H9 (cell line): Measurements from ENCODE around the gene IL3. TPM values are rescaled to one million over a fixed set of nuclear protein-coding genes. Genes with fewer than 3 reads are reported as not detected.

ENCODE experiments used
- DNase-seq: peaks from one replicate; pipeline ENCODE4 v3.0.0-alpha.2; 2017
- H2AFZ ChIP-seq: one replicate; pipeline ENCODE4 v1.6.1; 2013; ENCODE audit warnings: mild to moderate bottlenecking, low read length, control low read depth, moderate library complexity
- H2AK5ac ChIP-seq: 2 replicates; pipeline ENCODE4 v1.6.1; 2013; ENCODE audit warnings: low read length, control low read depth, mixed read lengths; ENCODE audit not compliant: insufficient read length
- H2BK120ac ChIP-seq: one replicate; pipeline ENCODE4 v1.6.1; 2013; ENCODE audit warnings: low read depth, mild to moderate bottlenecking, low read length, control low read depth, inconsistent platforms; ENCODE audit not compliant: poor library complexity, severe bottlenecking
- H2BK12ac ChIP-seq: 2 replicates; pipeline ENCODE4 v1.6.1; 2013; ENCODE audit warnings: low read length, control low read depth, mixed read lengths, low read depth; ENCODE audit not compliant: insufficient read length
- H2BK15ac ChIP-seq: 2 replicates; pipeline ENCODE4 v1.6.1; 2013; ENCODE audit warnings: low read depth, low read length, control low read depth
- H2BK20ac ChIP-seq: one replicate; pipeline ENCODE4 v1.6.1; 2013; ENCODE audit warnings: low read depth, mild to moderate bottlenecking, low read length, control low read depth, inconsistent platforms; ENCODE audit not compliant: poor library complexity, severe bottlenecking
- H2BK5ac ChIP-seq: 2 replicates; pipeline ENCODE4 v1.6.1; 2013; ENCODE audit warnings: low read length, control low read depth, mixed read lengths; ENCODE audit not compliant: insufficient read length
- H3K14ac ChIP-seq: 2 replicates; pipeline ENCODE4 v1.6.1; 2013; ENCODE audit warnings: low read length, control low read depth; ENCODE audit not compliant: insufficient read depth
- H3K18ac ChIP-seq: 2 replicates; pipeline ENCODE4 v1.6.1; 2013; ENCODE audit warnings: low read depth, mild to moderate bottlenecking, mixed read lengths, low read length, control low read depth; ENCODE audit not compliant: insufficient read length
- H3K23ac ChIP-seq: 2 replicates; pipeline ENCODE4 v1.6.1; 2013; ENCODE audit warnings: low read length, control low read depth, mixed read lengths, low read depth; ENCODE audit not compliant: insufficient read length
- H3K23me2 ChIP-seq: 2 replicates; pipeline ENCODE4 v1.6.1; 2013; ENCODE audit warnings: low read depth, mild to moderate bottlenecking, mixed read lengths, low read length, control low read depth; ENCODE audit not compliant: insufficient read length, poor library complexity, severe bottlenecking
- H3K27ac ChIP-seq: 2 replicates; pipeline ENCODE4 v1.5.1; 2013; ENCODE audit warnings: low read length, control low read depth, mixed read lengths, low read depth; ENCODE audit not compliant: insufficient read length
- H3K27me3 ChIP-seq: 2 replicates; pipeline ENCODE4 v1.6.1; 2013; ENCODE audit warnings: low read length, control low read depth, inconsistent platforms; ENCODE audit not compliant: insufficient read depth
- H3K4ac ChIP-seq: 2 replicates; pipeline ENCODE4 v1.6.1; 2013; ENCODE audit warnings: low read depth, mild to moderate bottlenecking, control low read depth, inconsistent platforms, low read length, moderate library complexity
- H3K4me1 ChIP-seq: 2 replicates; pipeline ENCODE4 v1.6.1; 2013; ENCODE audit warnings: low read length, control low read depth, inconsistent platforms; ENCODE audit not compliant: insufficient read depth
- H3K4me2 ChIP-seq: 2 replicates; pipeline ENCODE4 v1.6.1; 2013; ENCODE audit warnings: low read length, control low read depth, mixed read lengths; ENCODE audit not compliant: insufficient read length, insufficient read depth
- H3K56ac ChIP-seq: 2 replicates; pipeline ENCODE4 v1.6.1; 2013; ENCODE audit warnings: low read depth, mild to moderate bottlenecking, mixed read lengths, low read length, control low read depth; ENCODE audit not compliant: insufficient read length
- H3K79me1 ChIP-seq: 2 replicates; pipeline ENCODE4 v1.6.1; 2013; ENCODE audit warnings: low read depth, mild to moderate bottlenecking, moderate library complexity, low read length, control low read depth, inconsistent platforms; ENCODE audit not compliant: insufficient read depth, poor library complexity, severe bottlenecking
- H3K79me2 ChIP-seq: 2 replicates; pipeline ENCODE4 v1.6.1; 2013; ENCODE audit warnings: low read length, control low read depth, inconsistent platforms; ENCODE audit not compliant: insufficient read depth
- H3K9ac ChIP-seq: 2 replicates; pipeline ENCODE4 v1.6.1; 2013; ENCODE audit warnings: low read length, control low read depth, mixed read lengths; ENCODE audit not compliant: insufficient read length; ENCODE audit errors: extremely low read depth
- H3K9me3 ChIP-seq: one replicate; pipeline ENCODE4 v1.6.1; 2013; ENCODE audit warnings: low read depth, low read length, inconsistent platforms; ENCODE audit not compliant: control insufficient read depth
- H3T11ph ChIP-seq: one replicate; pipeline ENCODE4 v1.6.1; 2013; ENCODE audit warnings: mild to moderate bottlenecking, low read length, control low read depth, inconsistent platforms
- H4K20me1 ChIP-seq: one replicate; pipeline ENCODE4 v1.6.1; 2013; ENCODE audit not compliant: control insufficient read depth, insufficient read length, insufficient read depth
- H4K5ac ChIP-seq: 2 replicates; pipeline ENCODE4 v1.6.1; 2013; ENCODE audit warnings: low read depth, mild to moderate bottlenecking, mixed read lengths, low read length, control low read depth; ENCODE audit not compliant: insufficient read length
- H4K8ac ChIP-seq: replicated peaks from 2 replicates; pipeline ENCODE4 v1.6.1; 2013; ENCODE audit warnings: low read length, control low read depth, mixed read lengths, low read depth; ENCODE audit not compliant: insufficient read length
- H4K91ac ChIP-seq: 2 replicates; pipeline ENCODE4 v1.6.1; 2013; ENCODE audit warnings: low read depth, mild to moderate bottlenecking, moderate library complexity, mixed read lengths, low read length, control low read depth; ENCODE audit not compliant: insufficient read length
- H3K27ac Mint-ChIP-seq, 3 experiments: 2 replicates in 2 of 3; 3 replicates in 1 of 3; pipeline ENCODE4 v1.8.0; 2020 to 2021; ENCODE audit warnings: mixed read lengths in 3 of 3, mild to moderate bottlenecking in 1 of 3, moderate library complexity in 1 of 3
- H3K27me3 Mint-ChIP-seq: 2 replicates; pipeline ENCODE4 v1.8.0; 2021; ENCODE audit warnings: low read depth, mild to moderate bottlenecking, moderate library complexity, mixed read lengths
- H3K36me3 Mint-ChIP-seq, 3 experiments: 2 replicates in 2 of 3; 3 replicates in 1 of 3; pipeline ENCODE4 v1.8.0; 2020 to 2021; ENCODE audit warnings: low read depth in 3 of 3, mixed read lengths in 3 of 3; ENCODE audit not compliant: insufficient read depth in 1 of 3
- H3K4me1 Mint-ChIP-seq, 2 experiments: 2 replicates each; pipeline ENCODE4 v1.8.0; 2020; ENCODE audit warnings: mixed read lengths in 2 of 2
- H3K4me3 Mint-ChIP-seq, 2 experiments: 2 replicates in 1 of 2; 3 replicates in 1 of 2; pipeline ENCODE4 v1.8.0; 2020 to 2021; ENCODE audit warnings: mild to moderate bottlenecking in 2 of 2, mixed read lengths in 2 of 2, moderate library complexity in 1 of 2
- H3K9me3 Mint-ChIP-seq, 2 experiments: 2 replicates in 1 of 2; 3 replicates in 1 of 2; pipeline ENCODE4 v1.8.0; 2020; ENCODE audit warnings: mild to moderate bottlenecking in 2 of 2, mixed read lengths in 2 of 2, moderate library complexity in 1 of 2
- WGBS: extraction: QIAGEN DNeasy Blood & Tissue Kit; methylation state at CpG from one replicate; pipeline ENCODE4 v1.1.7; 2013; ENCODE audit warnings: missing lambda C conversion rate, low lambda C conversion rate, mixed read lengths; ENCODE audit not compliant: insufficient read length; ENCODE audit errors: extremely low coverage; 5-methylcytosine and 5-hydroxymethylcytosine counted together
- total RNA-seq: library from RNA; stranded (reverse); gene quantifications from 2 replicates; pipeline ENCODE4 v1.2.1, GENCODE V29; 2021
- TF ChIP-seq, protein P1 (sequence below): fragments of 200-600 bp; sonication (generic); conservative IDR thresholded peaks from 3 replicates; pipeline ENCODE4 v1.8.0; 2021; ENCODE audit warnings: antibody characterized with exemption, mild to moderate bottlenecking

The IL3 gene
- total RNA-seq, 1 experiment from 2014 or later: not detected

DNA sequence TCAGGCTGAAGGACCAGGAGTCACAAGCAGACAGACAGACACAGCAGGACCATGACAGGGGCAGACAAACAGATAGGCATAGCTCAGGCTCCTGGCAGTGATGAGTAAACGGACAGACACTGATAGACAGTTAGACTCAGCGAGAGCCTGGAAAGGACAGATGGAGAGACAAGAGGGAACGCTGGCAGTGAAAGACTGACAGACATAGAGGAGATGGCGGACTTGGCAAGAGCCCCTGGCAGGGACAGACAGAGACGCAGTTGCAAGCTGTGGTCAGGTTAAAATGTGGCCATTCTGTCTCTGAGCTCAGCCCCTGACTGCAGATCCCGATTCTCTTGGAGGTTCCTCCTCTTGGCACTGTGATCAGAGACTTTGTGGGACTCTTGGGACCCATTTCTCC lies 26.7 kb downstream of the IL3 start:
- H2BK15ac ChIP-seq: no peak overlapping the region
- H2BK20ac ChIP-seq: no peak overlapping the region
- H4K8ac ChIP-seq: no peak overlapping the region
- H3K14ac ChIP-seq: no peak overlapping the region
- H4K91ac ChIP-seq: no peak overlapping the region
- TF ChIP-seq, protein P1, sequence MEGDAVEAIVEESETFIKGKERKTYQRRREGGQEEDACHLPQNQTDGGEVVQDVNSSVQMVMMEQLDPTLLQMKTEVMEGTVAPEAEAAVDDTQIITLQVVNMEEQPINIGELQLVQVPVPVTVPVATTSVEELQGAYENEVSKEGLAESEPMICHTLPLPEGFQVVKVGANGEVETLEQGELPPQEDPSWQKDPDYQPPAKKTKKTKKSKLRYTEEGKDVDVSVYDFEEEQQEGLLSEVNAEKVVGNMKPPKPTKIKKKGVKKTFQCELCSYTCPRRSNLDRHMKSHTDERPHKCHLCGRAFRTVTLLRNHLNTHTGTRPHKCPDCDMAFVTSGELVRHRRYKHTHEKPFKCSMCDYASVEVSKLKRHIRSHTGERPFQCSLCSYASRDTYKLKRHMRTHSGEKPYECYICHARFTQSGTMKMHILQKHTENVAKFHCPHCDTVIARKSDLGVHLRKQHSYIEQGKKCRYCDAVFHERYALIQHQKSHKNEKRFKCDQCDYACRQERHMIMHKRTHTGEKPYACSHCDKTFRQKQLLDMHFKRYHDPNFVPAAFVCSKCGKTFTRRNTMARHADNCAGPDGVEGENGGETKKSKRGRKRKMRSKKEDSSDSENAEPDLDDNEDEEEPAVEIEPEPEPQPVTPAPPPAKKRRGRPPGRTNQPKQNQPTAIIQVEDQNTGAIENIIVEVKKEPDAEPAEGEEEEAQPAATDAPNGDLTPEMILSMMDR: no peak
- no peaks in the 10 kb centered on the region for H3K9me3 ChIP-seq
- H3K4me1 ChIP-seq: no peaks in the 10 kb centered on the region
- no peak overlapping the region for H2BK120ac ChIP-seq
- Mint-ChIP-seq H3K4me1 (no peaks in the 10 kb centered on the region), H3K27ac (no peak overlapping the region; a peak in 1 of 7 replicates), H3K4me3 (no peak overlapping the region), H3K9me3 (no peaks in the 10 kb centered on the region; a peak in 1 of 5 replicates), H3K36me3 (no peaks in the 10 kb centered on the region), H3K27me3 (peaks cover 3% of the 10 kb centered on the region; the same call in 1 of the 2 replicates)
- no peak overlapping the region for H3K23ac ChIP-seq
- no peaks in the 10 kb centered on the region for H3K23me2 ChIP-seq
- H3K18ac ChIP-seq: no peak overlapping the region
- H3K9ac ChIP-seq: no peak overlapping the region
- no peak for DNase-seq
- no peak overlapping the region for H3T11ph ChIP-seq
- H2BK5ac ChIP-seq: no peak overlapping the region
- no peak overlapping the region for H3K4me2 ChIP-seq
- H2BK12ac ChIP-seq: no peak overlapping the region
- no peaks in the 10 kb centered on the region for H3K79me1 ChIP-seq
- no CpG with 5 or more reads among the region's 6 CpGs for WGBS
- no peak overlapping the region for H3K4ac ChIP-seq
- H4K20me1 ChIP-seq: no peaks in the 10 kb centered on the region
- no peak overlapping the region for H3K27ac ChIP-seq
- H4K5ac ChIP-seq: no peak overlapping the region
- no peak overlapping the region for H2AFZ ChIP-seq
- no peaks in the 10 kb centered on the region for H3K79me2 ChIP-seq
- H3K56ac ChIP-seq: no peak overlapping the region
- H2AK5ac ChIP-seq: no peak overlapping the region
- no peaks in the 10 kb centered on the region for H3K27me3 ChIP-seq
